ENCODE data around the gene NRG3. TPM values are rescaled to one million over a fixed set of nuclear protein-coding genes. Genes with fewer than 3 reads are reported as not detected.

Gene NRG3
- total and polyA plus RNA-seq, 2 donors (not counting 1 experiment from before 2014, with no cell fraction given), result not detected

DNA sequence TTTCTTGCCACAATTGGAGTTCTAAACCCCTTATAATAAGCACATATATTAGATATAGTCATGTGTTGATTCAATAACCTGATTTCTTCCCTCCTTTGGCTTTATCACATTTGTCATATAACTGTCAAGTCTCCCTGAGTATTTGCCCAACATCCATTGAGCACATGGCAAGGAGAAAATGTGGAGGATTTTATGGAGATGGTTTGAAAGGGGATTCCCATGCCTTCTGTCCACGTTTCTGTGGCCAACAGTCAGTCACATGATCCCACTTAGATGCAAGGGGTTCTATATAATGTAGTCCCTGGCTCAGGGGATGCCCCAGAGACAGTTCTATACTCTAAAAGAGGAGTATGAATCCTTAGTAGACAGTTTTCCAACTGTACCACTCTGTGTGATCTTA lies 577.7 kb downstream of the NRG3 start:
- Histone ChIP-seq H3K4me3 (replicated peaks in 1 of 4; ENCODE audit: control extremely low read depth in 1 of 4, insufficient read depth in 1 of 4, low read depth in 3 of 4, low read length in 4 of 4) (no peak overlapping the region), H2AFZ (ENCODE audit: low read length) (no peak overlapping the region), H3K9me3 (ENCODE audit: control insufficient read depth, insufficient read depth, low read depth, low read length) (no peaks in the 10 kb centered on the region), H3K4me2 (ENCODE audit: extremely low read depth, insufficient read depth, low read length) (no peak overlapping the region), H4K20me1 (ENCODE audit: control insufficient read depth, extremely low read depth, insufficient read depth, low read length) (no peaks in the 10 kb centered on the region), H3K9ac (ENCODE audit: insufficient read depth, low read length) (no peak overlapping the region), H3K27me3 (ENCODE audit: control insufficient read depth, insufficient read depth, low read length) (no peaks in the 10 kb centered on the region), H3K79me2 (ENCODE audit: control insufficient read depth, insufficient read depth, low read length) (no peaks in the 10 kb centered on the region), H3K36me3 (ENCODE audit: control insufficient read depth, insufficient read depth, low read length) (no peaks in the 10 kb centered on the region), H3K4me1 (ENCODE audit: control insufficient read depth, extremely low read depth, insufficient read depth, low read length) (no peaks in the 10 kb centered on the region), H3K27ac (ENCODE audit: insufficient read depth, low read length) (no peak overlapping the region)
- DNase-seq (ENCODE audit: low read depth in 2 of 2), result no peak
- no peak for TF ChIP-seq EZH2 (IDR thresholded peaks at IDR 0.05; ENCODE audit: low read length, missing control alignments)
- TF ChIP-seq, protein P1, sequence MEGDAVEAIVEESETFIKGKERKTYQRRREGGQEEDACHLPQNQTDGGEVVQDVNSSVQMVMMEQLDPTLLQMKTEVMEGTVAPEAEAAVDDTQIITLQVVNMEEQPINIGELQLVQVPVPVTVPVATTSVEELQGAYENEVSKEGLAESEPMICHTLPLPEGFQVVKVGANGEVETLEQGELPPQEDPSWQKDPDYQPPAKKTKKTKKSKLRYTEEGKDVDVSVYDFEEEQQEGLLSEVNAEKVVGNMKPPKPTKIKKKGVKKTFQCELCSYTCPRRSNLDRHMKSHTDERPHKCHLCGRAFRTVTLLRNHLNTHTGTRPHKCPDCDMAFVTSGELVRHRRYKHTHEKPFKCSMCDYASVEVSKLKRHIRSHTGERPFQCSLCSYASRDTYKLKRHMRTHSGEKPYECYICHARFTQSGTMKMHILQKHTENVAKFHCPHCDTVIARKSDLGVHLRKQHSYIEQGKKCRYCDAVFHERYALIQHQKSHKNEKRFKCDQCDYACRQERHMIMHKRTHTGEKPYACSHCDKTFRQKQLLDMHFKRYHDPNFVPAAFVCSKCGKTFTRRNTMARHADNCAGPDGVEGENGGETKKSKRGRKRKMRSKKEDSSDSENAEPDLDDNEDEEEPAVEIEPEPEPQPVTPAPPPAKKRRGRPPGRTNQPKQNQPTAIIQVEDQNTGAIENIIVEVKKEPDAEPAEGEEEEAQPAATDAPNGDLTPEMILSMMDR (conservative IDR thresholded peaks at IDR 0.05 in 1 of 2, IDR thresholded peaks at IDR 0.05 in 1 of 2; ENCODE audit: low read depth in 1 of 2, low read length in 2 of 2), result no peak

DNA sequence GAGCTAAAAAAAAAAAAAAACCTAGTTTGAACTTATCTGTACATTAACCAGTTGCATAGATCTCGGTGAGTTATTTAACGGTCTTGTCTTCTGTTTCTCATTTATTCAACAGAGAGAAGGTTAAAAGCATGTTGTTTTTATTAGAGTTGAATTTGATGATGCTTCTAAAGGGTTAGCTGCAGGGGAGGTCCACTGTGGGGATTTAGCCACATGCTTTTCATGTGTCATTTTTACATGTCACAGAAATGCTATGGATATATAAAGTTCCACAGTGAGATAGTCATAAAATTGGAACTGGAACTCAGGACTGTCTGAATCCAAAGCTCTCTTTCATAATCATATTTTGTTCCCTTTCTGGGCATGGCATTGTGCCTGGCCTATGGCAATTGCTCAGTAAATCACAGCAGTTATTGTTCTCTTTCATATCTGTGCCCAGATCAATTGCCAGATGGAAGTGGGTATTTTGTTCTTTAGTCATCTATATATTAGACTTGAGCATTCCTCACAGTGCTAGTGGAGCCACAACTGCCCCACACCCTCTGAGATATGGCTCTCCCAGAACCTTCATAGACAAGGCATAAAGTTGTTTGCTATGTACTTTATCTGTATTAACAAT lies 578.8 kb downstream of the NRG3 start:
- Histone ChIP-seq H3K79me2 (ENCODE audit: control insufficient read depth, insufficient read depth, low read length) (no peaks in the 10 kb centered on the region), H4K20me1 (ENCODE audit: control insufficient read depth, extremely low read depth, insufficient read depth, low read length) (no peaks in the 10 kb centered on the region), H3K4me3 (replicated peaks in 1 of 4; ENCODE audit: control extremely low read depth in 1 of 4, insufficient read depth in 1 of 4, low read depth in 3 of 4, low read length in 4 of 4) (no peak overlapping the region), H2AFZ (ENCODE audit: low read length) (no peak overlapping the region), H3K4me2 (ENCODE audit: extremely low read depth, insufficient read depth, low read length) (no peak overlapping the region), H3K36me3 (ENCODE audit: control insufficient read depth, insufficient read depth, low read length) (no peaks in the 10 kb centered on the region), H3K9ac (ENCODE audit: insufficient read depth, low read length) (no peak overlapping the region), H3K27me3 (ENCODE audit: control insufficient read depth, insufficient read depth, low read length) (no peaks in the 10 kb centered on the region), H3K9me3 (ENCODE audit: control insufficient read depth, insufficient read depth, low read depth, low read length) (no peaks in the 10 kb centered on the region), H3K4me1 (ENCODE audit: control insufficient read depth, extremely low read depth, insufficient read depth, low read length) (no peaks in the 10 kb centered on the region), H3K27ac (ENCODE audit: insufficient read depth, low read length) (no peak overlapping the region)
- TF ChIP-seq, protein P1 (conservative IDR thresholded peaks at IDR 0.05 in 1 of 2, IDR thresholded peaks at IDR 0.05 in 1 of 2; ENCODE audit: low read depth in 1 of 2, low read length in 2 of 2), result no peak
- TF ChIP-seq EZH2 (IDR thresholded peaks at IDR 0.05; ENCODE audit: low read length, missing control alignments), result no peak
- no peak for DNase-seq (ENCODE audit: low read depth in 2 of 2)

DNA sequence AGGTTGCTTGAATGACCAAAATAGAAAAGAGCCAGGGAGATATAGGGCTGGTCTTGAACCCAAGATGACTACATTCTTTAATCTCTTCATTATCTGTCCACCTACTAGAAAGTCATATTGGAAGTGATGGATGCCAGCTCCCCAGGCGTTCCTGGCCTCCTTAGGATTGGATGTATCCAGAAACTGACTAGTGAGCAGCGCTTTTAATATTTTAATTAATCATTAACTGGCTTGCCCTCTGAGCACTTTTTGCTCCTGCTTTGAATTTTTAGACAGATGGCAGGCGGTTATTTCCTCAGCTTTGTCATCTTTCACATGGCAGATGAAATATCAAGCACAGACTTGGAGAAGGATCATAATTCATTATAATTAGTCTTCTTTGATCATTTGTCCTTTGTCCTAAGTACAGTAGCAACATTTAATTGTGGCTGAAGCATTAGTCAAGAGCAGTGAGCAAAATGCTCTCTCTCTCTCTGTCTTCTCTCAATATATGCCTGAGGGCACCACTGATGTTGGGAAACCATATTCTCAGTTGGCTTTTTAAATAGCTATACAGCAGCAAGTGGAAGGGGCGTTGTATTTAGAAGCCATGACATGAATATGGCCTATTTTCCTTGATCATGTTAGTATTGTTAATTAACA lies 588.0 kb downstream of the NRG3 start:
- H4K20me1 ChIP-seq (ENCODE audit: control insufficient read depth, extremely low read depth, insufficient read depth, low read length), result no peaks in the 10 kb centered on the region
- no peak overlapping the region for H3K9ac ChIP-seq (ENCODE audit: insufficient read depth, low read length)
- no peaks in the 10 kb centered on the region for H3K9me3 ChIP-seq (ENCODE audit: control insufficient read depth, insufficient read depth, low read depth, low read length)
- H3K27me3 ChIP-seq (ENCODE audit: control insufficient read depth, insufficient read depth, low read length), result no peaks in the 10 kb centered on the region
- H3K4me2 ChIP-seq (ENCODE audit: extremely low read depth, insufficient read depth, low read length), result no peak overlapping the region
- H3K79me2 ChIP-seq (ENCODE audit: control insufficient read depth, insufficient read depth, low read length), result no peaks in the 10 kb centered on the region
- no peak for DNase-seq (ENCODE audit: low read depth in 2 of 2)
- H3K4me3 ChIP-seq (replicated peaks in 1 of 4; ENCODE audit: control extremely low read depth in 1 of 4, insufficient read depth in 1 of 4, low read depth in 3 of 4, low read length in 4 of 4), result no peak overlapping the region
- no peak for TF ChIP-seq EZH2 (IDR thresholded peaks at IDR 0.05; ENCODE audit: low read length, missing control alignments)
- TF ChIP-seq, protein P1 (conservative IDR thresholded peaks at IDR 0.05 in 1 of 2, IDR thresholded peaks at IDR 0.05 in 1 of 2; ENCODE audit: low read depth in 1 of 2, low read length in 2 of 2), result no peak
- no peak overlapping the region for H2AFZ ChIP-seq (ENCODE audit: low read length)
- H3K27ac ChIP-seq (ENCODE audit: insufficient read depth, low read length), result no peak overlapping the region
- H3K36me3 ChIP-seq (ENCODE audit: control insufficient read depth, insufficient read depth, low read length), result no peaks in the 10 kb centered on the region
- no peaks in the 10 kb centered on the region for H3K4me1 ChIP-seq (ENCODE audit: control insufficient read depth, extremely low read depth, insufficient read depth, low read length)

Measured in fibroblast of lung (primary cell).